Body of pancreas (tissue), 4 donors: ENCODE measurements around the gene CASTOR1. TPM values are rescaled to one million over a fixed set of nuclear protein-coding genes. Genes with fewer than 3 reads are reported as not detected.
A peak's percentile ranks its signal among the peaks of the same experiment; 100 is the strongest.

Source experiments
- ATAC-seq: fragments of 150-250 bp; one replicate; pipeline ENCODE4 v1.9.1; 2016
- DNase-seq, 4 donors: peaks; one replicate each; pipeline ENCODE4 v3.0.0-alpha.2; 2019
- H3K27ac ChIP-seq, 4 donors: fragments of 200-600 bp; sonication (generic); 1 replicate in 3 of 4; 2 replicates in 1 of 4; pipeline versions ENCODE4 v1.5.1 to v1.6.1; 2016 to 2019; ENCODE audit warnings: mild to moderate bottlenecking in 1 of 4, mixed read lengths in 1 of 4, moderate library complexity in 1 of 4
- H3K27me3 ChIP-seq, 2 donors: fragments of 200-600 bp; sonication (generic); one replicate each; pipeline ENCODE4 v1.6.0; 2016; ENCODE audit warnings: mild to moderate bottlenecking in 1 of 2
- H3K36me3 ChIP-seq, 2 donors: fragments of 200-600 bp; sonication (generic); replicated peaks in 1 of 2; 2 replicates each; pipeline ENCODE4 v1.5.1; 2016; ENCODE audit warnings: low read depth in 2 of 2; ENCODE audit not compliant: insufficient read depth in 1 of 2
- H3K4me1 ChIP-seq: fragments of 200-600 bp; sonication (generic); one replicate; pipeline ENCODE4 v1.6.0; 2016
- H3K4me3 ChIP-seq, 2 donors: fragments of 200-600 bp; sonication (generic); 1 replicate in 1 of 2; 2 replicates in 1 of 2; pipeline ENCODE4 v1.5.1; 2016 to 2019
- H3K9me3 ChIP-seq, 3 donors: fragments of 200-600 bp; sonication (generic); 1 replicate in 2 of 3; 2 replicates in 1 of 3; pipeline ENCODE4 v1.5.1; 2016
- POLR2A ChIP-seq, 3 donors: fragments of 450-650 bp; IDR thresholded peaks; one replicate each; pipeline ENCODE4 v1.6.1; 2016; ENCODE audit warnings: antibody characterized with exemption in 3 of 3, mild to moderate bottlenecking in 2 of 3
- WGBS, 2 donors: methylation state at CpG; one replicate each; pipeline ENCODE4 v1.1.5; 2017; 5-methylcytosine and 5-hydroxymethylcytosine counted together
- intact Hi-C: fragments of 100-400 bp; cut with DNase I; formaldehyde crosslinking; loops from one replicate; pipeline ENCODE4 v1.15.1; 2023
- total RNA-seq, 2 donors: library from RNA; depleted of rRNA; stranded (reverse); fragments of >200 nt; gene quantifications; one replicate each; pipeline ENCODE4 v1.1.0, GENCODE V29; 2016
- TF ChIP-seq, protein P1 (sequence below), 7 experiments: fragments of 450-650 bp in 4 of 7; fragments of 200-600 bp in 3 of 7; sonication (generic) in 3 of 7; IDR thresholded peaks; one replicate each; pipeline ENCODE4 v1.5.1; 2016 to 2019; ENCODE audit warnings: antibody characterized with exemption in 7 of 7

CASTOR1 gene
- total RNA-seq, 2 donors from 2014 or later, result 4.2 to 21.4 TPM

DNA sequence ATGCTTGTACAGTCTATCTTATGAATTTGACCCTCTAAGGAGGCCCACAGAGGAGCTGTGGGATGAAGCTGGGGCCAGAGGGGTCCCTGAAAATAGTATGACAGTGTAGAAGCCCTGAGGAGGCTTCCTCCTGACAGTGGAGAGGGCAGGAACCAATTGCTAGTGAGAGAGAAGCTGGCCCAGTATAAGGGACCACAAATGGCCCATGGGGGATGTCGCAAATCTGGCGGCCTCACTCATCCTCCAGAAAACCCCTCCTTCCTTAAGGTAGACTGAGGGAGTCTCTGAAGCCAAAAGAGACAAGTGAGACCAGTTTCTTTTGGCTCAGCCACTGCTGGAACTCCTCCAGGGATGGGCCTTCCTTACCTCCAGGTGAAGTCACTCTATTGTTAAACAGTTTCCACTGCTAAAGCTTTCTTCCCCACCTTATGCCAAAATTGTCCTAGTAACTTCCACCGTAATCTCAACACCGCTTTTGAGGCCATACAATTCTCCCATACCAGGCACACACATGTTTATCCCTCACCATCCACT, 17.8 kb upstream of the CASTOR1 start:
- H3K27me3 ChIP-seq, result no peaks in the 10 kb centered on the region
- DNase-seq, result no peak
- intact Hi-C loops, result no loop called here
- no peaks in the 10 kb centered on the region for H3K36me3 ChIP-seq
- no peak for TF ChIP-seq POLR2A (IDR thresholded peaks at IDR 0.05)
- TF ChIP-seq, protein P1, sequence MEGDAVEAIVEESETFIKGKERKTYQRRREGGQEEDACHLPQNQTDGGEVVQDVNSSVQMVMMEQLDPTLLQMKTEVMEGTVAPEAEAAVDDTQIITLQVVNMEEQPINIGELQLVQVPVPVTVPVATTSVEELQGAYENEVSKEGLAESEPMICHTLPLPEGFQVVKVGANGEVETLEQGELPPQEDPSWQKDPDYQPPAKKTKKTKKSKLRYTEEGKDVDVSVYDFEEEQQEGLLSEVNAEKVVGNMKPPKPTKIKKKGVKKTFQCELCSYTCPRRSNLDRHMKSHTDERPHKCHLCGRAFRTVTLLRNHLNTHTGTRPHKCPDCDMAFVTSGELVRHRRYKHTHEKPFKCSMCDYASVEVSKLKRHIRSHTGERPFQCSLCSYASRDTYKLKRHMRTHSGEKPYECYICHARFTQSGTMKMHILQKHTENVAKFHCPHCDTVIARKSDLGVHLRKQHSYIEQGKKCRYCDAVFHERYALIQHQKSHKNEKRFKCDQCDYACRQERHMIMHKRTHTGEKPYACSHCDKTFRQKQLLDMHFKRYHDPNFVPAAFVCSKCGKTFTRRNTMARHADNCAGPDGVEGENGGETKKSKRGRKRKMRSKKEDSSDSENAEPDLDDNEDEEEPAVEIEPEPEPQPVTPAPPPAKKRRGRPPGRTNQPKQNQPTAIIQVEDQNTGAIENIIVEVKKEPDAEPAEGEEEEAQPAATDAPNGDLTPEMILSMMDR (IDR thresholded peaks at IDR 0.05), result no peak
- H3K27ac ChIP-seq, result peak overlapping the region in 1 of 4 donors; percentile 21
- peaks cover 93% of the 10 kb centered on the region for H3K4me1 ChIP-seq
- no peaks in the 10 kb centered on the region for H3K9me3 ChIP-seq
- WGBS, 2 donors, result 75 to 92% methylated on average over 4 of the region's 4 CpGs
- H3K4me3 ChIP-seq, result no peak overlapping the region
- ATAC-seq, result no peak

DNA sequence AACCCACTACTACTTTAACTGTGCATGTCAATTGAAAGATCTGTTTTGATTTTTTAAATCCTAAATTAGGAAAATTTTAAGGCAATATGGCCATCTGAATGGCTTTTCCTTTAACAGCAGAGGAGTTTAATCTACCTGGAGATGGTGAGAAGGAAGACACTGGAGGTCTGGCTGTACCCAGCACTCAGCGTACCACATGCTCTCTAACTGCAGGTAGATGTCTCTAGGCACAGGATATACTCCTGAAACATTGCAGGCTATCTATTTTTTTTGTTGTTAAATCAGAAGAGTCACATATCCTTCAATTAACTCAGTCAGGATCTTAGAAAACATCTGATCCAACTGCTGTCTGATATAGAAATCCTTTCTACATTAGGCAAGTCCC, 17.3 kb upstream of the CASTOR1 start:
- WGBS, 2 donors, result 82 to 96% methylated on average over 1 of the region's 1 CpG
- DNase-seq (no peak), ATAC-seq (no peak)
- intact Hi-C loops, result no loop called here
- Histone ChIP-seq H3K36me3 (no peaks in the 10 kb centered on the region), H3K27me3 (no peaks in the 10 kb centered on the region), H3K4me3 (no peak overlapping the region), H3K9me3 (no peaks in the 10 kb centered on the region), H3K27ac (peak overlapping the region in 2 of 4 donors; percentile 68 to 79), H3K4me1 (peaks cover 93% of the 10 kb centered on the region)
- no peak for TF ChIP-seq POLR2A (IDR thresholded peaks at IDR 0.05)
- TF ChIP-seq, protein P1 (IDR thresholded peaks at IDR 0.05), result no peak

DNA sequence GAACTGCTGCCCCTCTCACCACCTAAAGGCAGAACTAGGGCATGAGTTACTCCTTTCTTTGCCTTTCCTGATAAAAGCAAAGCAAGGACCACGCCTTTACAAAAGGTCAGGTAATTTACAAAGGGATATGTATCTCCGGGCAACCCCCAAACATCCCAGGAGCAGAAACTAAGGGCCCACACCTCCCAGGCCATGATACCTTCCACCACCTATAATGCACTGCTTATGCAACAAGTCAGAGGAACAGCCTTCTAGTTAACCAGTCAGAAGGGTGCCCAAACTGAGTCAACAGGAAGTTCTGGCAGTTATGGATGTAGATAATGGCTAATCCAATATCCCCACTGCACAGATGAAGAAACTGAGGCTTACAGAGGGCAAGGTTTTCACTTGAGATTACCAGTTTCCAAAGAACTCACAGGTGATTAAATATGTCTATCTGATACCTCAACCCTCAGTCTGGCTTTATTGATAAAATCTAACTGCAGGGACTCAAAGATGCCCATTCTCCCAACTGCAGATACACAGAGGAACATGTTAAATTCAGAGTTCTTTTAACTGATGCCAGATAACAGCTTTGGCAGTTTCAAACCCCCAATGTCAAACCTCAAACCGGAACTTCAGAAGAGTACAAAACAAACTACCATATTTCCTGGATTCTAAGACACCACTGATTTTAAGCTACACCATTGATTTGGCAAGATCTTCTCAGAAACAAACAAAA, 16.8 kb upstream of the CASTOR1 start:
- H3K4me3 ChIP-seq, result no peak overlapping the region
- H3K27ac ChIP-seq, result peak overlapping the region in 3 of 4 donors; percentile 67 to 79 (median 68)
- no peaks in the 10 kb centered on the region for H3K27me3 ChIP-seq
- no peaks in the 10 kb centered on the region for H3K36me3 ChIP-seq
- whole genome bisulfite sequencing, 2 donors, result 42 to 53% methylated on average over 2 to 3 of the region's 3 CpGs
- no peak for DNase-seq
- H3K4me1 ChIP-seq, result peaks cover 90% of the 10 kb centered on the region
- no peaks in the 10 kb centered on the region for H3K9me3 ChIP-seq
- intact Hi-C loops, result no loop called here
- ATAC-seq, result no peak
- TF ChIP-seq, protein P1 (IDR thresholded peaks at IDR 0.05), result no peak
- TF ChIP-seq POLR2A (IDR thresholded peaks at IDR 0.05), result peak in 2 of 3 donors; percentile 2 to 6

DNA sequence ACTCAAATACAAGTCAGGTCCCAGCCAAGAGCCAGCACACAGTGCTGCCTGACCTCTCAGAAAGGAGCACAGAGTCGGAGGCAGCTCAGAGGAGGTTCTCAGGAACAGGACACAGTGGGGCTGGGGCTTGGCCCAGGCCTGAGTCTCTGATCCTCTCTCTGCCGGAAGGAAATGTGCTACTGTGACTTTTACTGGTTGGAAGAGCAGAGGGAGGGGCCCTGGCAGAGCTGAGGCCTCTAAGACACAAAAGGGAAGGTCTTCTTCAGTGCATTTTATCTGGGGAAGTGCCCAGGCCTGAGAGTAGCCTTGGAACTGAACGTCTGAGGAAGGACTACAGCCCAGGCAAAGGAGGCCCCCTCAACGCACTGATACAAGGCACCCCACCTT, 16.2 kb upstream of the CASTOR1 start:
- H3K4me1 ChIP-seq, result peaks cover 85% of the 10 kb centered on the region
- WGBS, 2 donors, result 42% methylated on average over 4 of the region's 4 CpGs
- ATAC-seq, result no peak
- H3K36me3 ChIP-seq, result no peaks in the 10 kb centered on the region
- H3K27me3 ChIP-seq, result no peaks in the 10 kb centered on the region
- DNase-seq, result peak in 3 of 4 donors; percentile 48 to 69 (median 51)
- peak in 2 of 3 donors; percentile 20 to 49 for TF ChIP-seq POLR2A (IDR thresholded peaks at IDR 0.05)
- TF ChIP-seq, protein P1 (IDR thresholded peaks at IDR 0.05), result no peak
- intact Hi-C loops, result no loop called here
- H3K27ac ChIP-seq, result peak overlapping the region; percentile 20 to 79 (median 68)
- H3K4me3 ChIP-seq, result no peak overlapping the region
- H3K9me3 ChIP-seq, result no peaks in the 10 kb centered on the region
